Uterus (tissue), 2 donors: ENCODE results near the gene INPP4A.

Experiments used
- CTCF ChIP-seq, 4 experiments: fragments of 200-600 bp in 2 of 4; fragments of 450-650 bp in 2 of 4; sonication (generic) in 2 of 4; IDR thresholded peaks; one replicate each; pipeline ENCODE4 v1.5.1; 2016 to 2019; ENCODE audit warnings: antibody characterized with exemption in 4 of 4, mild to moderate bottlenecking in 2 of 4, moderate library complexity in 1 of 4
- POLR2A ChIP-seq, 2 donors: fragments of 450-650 bp; IDR thresholded peaks; one replicate each; pipeline ENCODE4 v1.6.1; 2016; ENCODE audit warnings: antibody characterized with exemption in 2 of 2, mild to moderate bottlenecking in 1 of 2, moderate library complexity in 1 of 2

GRCh38 chr2:98408155-98408554, 36.5 kb upstream of the INPP4A start:
- TF ChIP-seq CTCF (IDR thresholded peaks at IDR 0.05) (no peak), POLR2A (IDR thresholded peaks at IDR 0.05) (no peak)
